ENCODE results near the gene ZNF415.
A peak's percentile ranks its signal among the peaks of the same experiment; 100 is the strongest.
"Not testable (repeated sequence)": the region's sequence is repeated elsewhere in the genome, so short reads cannot be mapped to it uniquely, and the experiment has no call there.

Gene ZNF415

DNA sequence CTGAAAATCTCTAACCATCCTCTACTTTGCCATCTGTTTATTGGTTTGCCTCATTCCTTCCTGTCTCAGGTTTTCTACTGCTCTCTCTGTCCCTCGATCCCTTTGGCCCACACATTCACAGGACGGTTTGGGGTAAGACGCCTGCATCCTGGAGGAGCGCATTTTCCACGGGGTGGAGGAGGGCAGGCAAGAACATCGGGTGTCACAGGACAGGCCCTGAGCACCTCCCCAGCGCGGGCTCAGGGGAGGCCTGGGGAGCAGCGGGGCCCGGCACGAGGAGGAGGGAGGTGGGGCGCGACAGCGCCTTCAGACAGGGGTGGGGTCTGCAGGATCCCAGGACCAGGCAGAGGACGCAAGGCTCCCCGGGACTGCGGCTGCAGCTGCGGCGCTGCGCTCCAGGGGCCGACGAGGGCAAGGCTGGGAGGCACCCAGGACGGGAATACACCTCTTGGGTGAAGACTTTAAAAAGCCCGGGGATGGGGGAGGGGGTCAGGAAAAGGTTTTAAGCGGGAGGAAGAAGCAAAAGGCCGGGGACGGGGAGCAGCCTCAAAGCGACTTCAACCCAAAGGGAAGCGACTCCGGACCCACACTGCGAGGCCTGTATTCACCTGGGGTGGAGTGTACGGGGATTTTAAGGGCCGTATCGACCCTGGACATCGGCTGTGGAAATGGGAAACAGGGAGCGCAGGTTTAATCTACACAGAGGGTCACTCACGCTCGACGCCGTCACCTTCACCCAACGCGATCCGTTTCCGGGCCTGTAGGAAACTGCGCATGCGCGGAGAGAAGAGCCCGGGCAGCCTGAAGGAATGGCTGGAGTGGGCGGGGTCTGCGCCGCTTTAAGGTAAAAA, at the start of gene ZNF415:
TSS of gene ZNF415 (minus strand) at position 770 of the 851 bp plus-strand sequence. CDS start 10,234 bp downstream, outside the sequence.
- peak in 3 of 4 experiments; percentile 4 to 9 (median 6) for DNase-seq

DNA sequence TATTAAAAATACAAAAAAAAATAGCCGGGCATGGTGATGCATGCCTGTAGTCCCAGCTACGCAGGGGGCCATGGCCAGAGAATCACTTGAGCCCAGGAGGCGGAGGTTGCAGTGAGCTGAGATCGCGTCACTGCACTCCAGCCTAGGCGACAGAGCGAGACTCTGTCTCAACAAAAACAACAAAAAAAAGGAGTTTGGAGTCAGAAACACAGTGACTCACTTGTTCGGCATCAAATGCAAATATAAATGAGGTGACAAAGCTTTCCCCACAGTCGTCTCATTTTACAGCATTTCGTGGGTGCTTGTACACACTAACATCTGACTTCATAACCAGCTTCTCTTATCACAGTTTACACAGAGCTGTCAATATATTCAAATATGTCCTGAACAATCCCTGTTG, 49.5 kb upstream of the ZNF415 start:
- DNase-seq: no peak

DNA sequence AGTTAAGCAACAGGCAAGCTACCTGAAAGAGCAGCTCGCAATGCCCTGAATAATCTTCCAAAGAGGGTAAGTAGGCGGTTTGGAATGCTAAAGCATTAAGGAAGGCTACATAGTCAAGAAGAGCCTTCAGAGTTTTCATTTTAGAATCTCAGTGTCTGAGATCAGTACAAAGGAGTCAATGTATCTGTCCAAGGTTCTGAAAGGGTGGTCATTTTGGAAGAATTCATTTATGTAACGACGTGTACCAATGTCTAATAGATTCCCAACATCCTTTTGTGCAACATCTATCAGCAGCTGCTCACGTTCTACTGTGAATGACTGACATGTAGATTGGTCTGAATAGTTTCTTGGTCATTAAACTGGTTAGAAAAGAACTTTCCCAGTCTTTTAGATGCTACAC, 45.3 kb upstream of the ZNF415 start:
- no peak for DNase-seq

DNA sequence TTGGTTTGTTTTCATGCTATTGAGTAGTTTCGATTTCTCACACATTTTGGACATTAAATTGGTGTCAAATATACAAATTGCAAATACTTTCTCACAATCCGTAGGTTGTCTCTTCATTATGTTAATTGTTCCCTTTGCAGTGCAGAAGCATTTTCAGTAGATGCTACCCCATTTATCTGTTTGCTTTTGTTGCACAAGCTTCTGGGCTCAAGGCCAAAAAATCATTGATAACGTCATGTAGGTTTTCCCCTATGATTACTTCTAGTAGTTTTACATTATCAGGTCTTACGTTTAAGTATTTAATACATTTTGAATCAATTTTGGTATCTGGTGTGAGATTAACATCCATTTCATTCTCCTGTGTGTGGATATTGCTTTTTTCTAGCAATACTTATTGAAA, 40.2 kb upstream of the ZNF415 start:
- no peak for DNase-seq

DNA sequence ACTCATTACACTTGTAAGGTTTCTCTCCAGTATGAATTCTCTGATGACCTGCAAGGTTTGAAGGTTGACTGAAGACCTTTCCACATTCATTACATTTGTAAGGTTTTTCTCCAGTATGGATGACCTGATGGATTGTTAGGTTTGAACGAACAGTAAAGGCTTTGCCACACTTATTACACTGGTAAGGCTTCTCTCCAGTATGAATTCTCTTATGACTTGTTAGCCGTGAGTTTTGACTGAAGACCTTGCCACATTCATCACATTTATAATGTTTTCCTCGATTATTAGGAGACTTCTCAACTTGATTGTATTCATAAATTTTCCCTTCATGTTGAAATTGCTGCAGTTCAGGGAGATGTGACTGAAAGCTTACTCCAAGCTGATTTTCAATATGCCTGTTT, 33.0 kb upstream of the ZNF415 start:
- DNase-seq: no peak

DNA sequence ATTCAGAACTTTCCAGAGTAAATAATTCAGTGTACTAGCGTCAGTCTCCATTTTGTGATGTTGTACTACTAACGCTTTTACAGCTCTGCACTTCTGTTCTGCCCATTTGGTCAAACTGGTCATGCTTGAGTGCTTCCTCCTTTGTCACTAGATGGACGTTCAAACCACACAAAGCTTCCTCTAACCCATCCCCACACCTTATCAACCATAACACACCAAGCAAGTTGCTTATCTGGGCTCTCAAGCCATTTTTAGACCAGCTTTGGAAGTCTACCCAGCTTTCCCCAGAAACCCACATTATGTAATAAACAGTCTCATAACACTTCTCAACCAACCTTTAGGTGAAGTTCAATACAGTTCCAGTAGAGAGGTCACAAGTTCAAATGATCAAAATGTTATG, 28.4 kb upstream of the ZNF415 start:
- no peak for DNase-seq

DNA sequence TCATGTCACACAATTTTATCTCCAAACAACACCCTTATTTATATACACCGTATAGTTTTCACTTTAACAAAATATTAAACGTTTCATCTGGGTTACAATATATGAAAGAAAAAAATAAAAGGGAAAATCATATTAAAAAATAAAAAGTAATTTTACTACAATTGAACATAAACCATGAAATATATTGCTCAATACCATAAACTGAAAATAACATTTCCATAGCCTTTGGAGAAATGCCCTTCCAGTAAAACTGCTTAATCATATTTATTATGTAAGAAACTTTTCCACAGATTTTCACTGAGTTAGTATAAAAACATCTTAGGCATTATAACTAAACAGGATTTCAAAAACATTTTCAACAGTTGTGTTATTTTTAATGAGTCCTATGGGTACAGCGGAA, 27.6 kb upstream of the ZNF415 start:
- DNase-seq: no peak

- peak in 2 of 4 experiments; percentile 3 to 12 for DNase-seq
These were observed 25.5 kb upstream of the ZNF415 start for GRCh38 chr19:53158119-53158656.

DNA sequence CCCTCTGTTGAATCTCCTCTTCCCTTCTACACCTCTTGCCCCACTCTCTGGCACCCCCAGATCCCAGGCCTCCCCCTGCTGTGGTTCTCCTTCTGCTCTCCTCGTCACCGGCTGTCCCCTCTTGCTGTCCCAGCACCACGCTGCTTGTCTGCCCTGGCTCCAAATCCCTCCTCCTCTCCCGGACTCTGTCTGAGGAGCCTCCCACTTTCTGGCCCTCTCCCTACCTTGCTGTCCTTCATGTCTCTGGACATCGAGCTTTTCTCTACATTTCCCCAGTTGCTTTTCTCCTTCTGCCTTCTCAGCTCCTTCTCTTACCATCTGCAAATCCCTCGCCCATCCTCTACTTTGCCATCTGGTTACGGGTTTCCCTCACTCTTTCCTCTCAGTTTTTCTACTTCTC, 24.9 kb upstream of the ZNF415 start:
- DNase-seq: no peak

DNA sequence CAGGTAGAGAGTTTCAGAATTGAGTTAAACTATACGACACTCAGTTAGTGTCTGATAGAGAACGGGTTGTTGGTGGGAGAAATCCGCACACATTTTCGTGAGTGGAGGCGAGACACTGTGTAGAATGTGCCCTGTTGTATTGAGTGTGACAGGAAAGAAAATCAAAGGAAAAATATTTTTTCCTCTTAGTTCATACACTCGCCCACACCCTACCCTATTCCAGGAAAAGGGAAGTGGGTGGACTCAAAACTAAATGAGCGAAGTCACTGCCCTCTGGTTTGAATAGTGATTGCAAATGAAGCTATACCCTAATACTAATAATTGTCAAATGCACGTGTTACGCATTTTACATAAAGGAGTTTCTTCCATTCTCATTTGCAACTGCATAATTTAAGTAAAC, 24.1 kb upstream of the ZNF415 start:
- DNase-seq: no peak

DNA sequence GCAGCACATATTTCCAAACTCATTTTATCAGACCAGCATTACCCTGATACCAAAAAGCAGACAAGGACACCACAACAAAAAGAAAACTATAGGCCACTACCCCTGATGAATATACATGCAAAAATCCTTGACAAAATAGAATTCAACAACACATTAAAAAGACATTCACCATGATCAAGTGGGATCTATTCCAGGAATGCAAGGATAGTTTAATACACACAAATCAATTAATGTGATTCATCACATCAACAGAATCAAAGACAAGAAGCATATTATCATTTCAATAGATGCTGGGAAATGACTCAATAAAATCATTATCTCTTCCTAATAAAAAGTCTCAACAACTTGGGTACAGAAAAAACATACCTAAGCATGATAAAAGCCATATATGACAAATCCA, 14.9 kb upstream of the ZNF415 start:
- DNase-seq: no peak

DNA sequence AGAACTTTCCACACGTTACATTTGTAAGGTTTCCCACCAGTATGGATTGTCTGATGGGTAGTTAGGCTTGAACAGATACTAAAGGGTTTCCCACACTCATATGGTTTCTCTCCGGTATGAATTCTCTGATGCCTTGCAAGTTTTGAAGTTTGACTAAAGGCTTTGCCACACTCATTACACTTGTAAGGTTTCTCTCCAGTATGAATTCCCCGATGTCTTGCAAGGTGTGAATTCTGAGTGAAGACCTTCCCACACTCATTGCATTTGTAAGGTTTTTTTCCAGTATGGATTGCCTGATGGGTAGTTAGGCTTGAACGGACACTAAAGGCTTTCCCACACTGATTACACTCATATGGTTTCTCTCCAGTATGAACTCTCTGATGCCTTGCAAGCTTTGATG, 7.6 kb upstream of the ZNF415 start:
- DNase-seq: no peak

- DNase-seq: no peak
These were observed 3.7 kb upstream of the ZNF415 start for GRCh38 chr19:53136432-53136831.

- no peak for DNase-seq
These were observed 983 bp downstream of the ZNF415 start for GRCh38 chr19:53131727-53132126.

DNA sequence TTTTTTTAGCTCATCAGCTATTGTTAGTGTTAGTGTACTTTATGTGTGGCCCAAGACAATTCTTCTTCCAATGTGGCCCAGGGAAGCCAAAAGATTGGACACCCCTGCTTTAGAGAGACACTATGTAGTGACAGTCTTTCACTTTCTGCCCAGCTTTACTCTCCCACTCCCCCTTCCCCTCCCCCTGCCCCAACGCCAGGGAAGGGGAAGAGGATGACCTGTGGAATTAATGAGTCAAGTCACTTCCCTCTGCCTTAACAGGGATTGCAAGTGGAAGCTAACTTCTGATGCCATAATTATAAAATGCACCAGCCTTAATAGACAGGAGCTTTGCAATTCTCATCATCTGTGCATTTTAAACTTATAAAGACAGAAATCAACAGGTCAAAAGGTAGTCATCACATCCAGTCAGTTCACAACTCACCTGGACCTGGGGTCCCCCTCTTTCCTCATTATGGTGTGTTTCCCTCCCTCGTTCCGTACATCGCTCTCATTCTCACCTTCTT, 1.6 kb downstream of the ZNF415 start:
- no peak for DNase-seq

- DNase-seq: no peak
These were observed 2.2 kb downstream of the ZNF415 start for GRCh38 chr19:53130506-53130905.

DNA sequence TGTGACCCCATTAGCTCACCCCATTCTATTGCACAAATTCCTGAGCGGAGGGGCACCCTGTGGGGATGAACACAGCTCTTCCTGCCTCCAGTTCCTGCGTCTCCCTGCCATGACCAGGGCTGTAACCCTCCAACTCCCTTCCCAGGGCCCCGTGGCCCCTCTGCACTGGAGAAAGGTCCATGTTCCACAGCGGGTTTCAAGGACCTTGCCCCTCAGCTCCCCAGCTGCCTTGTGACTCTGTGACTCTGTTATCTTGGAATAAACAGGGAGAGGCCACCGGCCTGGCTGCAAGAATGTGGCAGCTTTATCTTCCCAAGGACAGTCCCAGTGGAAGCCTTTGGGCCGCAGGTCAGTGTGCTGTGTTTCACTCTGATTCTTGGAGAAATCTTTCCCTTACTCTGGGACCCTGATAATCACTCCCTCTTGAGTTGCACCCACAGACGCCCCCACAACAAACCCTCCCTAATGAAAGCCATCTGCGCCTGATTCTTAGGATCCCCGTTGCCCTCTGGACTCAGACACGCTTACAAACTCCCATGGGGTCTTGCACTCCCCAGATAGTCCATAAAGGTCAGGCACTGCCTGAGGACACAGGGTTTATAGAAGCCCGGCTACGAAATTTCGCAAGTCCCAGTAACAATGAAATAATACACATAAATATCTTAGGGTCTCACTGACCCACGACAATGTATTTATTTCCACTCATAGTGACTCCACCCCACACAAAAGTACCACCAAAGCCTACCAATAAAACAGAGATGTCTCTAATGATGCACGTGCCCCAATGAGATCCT, 5.8 kb downstream of the ZNF415 start:
- not testable (repeated sequence) for DNase-seq

DNA sequence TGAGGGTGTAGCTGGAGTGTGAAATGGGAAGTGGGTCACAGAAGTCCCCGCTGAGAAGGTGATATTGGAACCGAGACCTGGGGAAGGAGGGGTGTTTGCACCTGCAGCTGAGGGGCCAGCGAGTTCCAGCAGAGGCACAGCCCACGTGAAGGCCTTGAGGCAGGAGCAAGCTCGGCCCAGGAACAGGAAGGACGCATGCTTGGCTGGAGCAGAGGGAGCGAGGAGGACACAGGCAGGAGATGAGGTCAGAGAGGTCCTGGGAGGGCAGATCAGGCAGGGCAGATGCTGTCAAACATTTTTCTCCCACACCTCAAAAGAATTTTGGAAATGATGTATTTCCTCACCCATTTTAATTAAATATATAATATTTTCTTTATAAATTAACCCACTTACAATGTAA, 9.3 kb downstream of the ZNF415 start:
- no peak for DNase-seq

GRCh38 chr19:53112286-53112685, 20.4 kb downstream of the ZNF415 start:
- DNase-seq: no peak

GRCh38 chr19:53109527-53109926, 23.2 kb downstream of the ZNF415 start:
- no peak for DNase-seq

DNA sequence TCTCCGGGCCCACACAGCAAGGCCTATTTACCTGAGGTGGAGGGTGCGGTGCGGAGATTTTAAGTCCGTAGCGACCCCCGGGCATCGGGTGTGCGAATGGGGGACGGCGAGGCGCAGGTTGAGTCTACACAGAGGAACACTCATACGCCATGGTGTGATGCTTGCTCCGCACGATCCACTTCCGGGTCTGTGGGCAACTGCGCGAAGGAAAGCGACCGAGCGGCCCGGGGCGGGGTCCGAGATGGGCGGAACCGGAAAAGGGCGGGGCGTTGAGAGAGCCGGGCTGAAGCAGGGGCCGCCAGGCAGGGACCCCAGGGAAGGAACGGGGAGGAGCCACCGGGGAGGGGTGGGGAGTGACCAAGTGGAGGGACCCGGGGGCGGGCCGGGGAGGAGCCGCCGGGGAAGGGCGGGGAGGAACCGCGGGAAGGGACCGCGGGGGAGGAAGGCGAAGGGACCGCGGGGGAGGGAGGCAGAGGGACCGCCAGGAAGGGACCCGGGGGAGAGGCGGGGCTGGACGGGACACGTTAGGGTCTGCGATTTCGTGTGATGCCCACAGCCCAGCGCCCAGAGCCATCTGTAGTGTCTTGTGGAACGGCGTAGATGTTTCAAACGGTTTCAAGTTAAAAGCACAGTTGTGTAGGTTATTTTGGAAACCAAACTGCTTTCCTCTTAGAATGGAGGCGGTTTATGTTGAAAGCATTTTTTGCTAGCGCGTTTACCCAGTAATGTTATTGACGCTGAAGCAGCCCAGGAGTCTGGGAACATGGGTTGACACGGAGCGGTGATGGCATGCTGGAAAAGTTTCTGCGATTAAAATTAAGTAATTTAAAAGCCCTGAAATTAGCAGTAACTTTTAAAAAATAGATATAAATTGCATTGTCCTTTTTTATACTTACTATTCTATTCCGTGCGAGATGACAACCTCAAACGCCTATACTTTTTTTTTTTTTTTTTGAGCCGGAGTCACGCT, 29.2 kb downstream of the ZNF415 start, which contains the start of gene ZNF160:
TSS of gene ZNF160 (minus strand) at position 189 of the 970 bp plus-strand sequence. CDS start 17,146 bp downstream, outside the sequence.
- DNase-seq: peak; percentile 98 to 99 (median 98)

- DNase-seq: peak in 1 of 4 experiments; percentile 36
These were observed 29.9 kb downstream of the ZNF415 start for GRCh38 chr19:53102756-53103233.
